Measurements from ENCODE around the gene SLC38A5. TPM values are rescaled to one million over a fixed set of nuclear protein-coding genes. Genes with fewer than 3 reads are reported as not detected.

Gene SLC38A5
- total RNA-seq, 4 donors from 2014 or later: 9.9 to 76.8 (median 40.1) TPM

DNA sequence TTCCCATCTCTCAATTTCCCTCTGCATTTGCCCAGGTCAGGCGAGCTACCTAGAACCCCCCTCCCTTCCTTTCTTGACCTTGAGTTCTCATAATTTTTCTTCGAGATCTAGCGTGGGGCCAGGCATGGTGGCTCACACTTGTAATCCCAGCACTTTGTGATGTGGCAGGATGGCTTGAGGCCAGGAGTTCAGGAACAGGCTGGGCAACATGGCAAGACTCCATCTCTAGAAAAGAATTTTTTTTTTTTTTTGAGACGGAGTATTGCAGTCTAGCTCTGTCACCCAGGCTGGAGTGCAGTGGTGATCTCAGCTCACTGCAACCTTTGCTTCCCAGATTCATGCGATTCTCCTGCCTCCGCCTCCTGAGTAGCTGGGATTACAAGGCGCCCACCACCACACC lies 34.2 kb upstream of the SLC38A5 start:
- H3K27ac ChIP-seq: no peak overlapping the region
- no peaks in the 10 kb centered on the region for H3K36me3 ChIP-seq
- DNase-seq: peak in 1 of 2 donors; percentile 22
- no peaks in the 10 kb centered on the region for H3K27me3 ChIP-seq
- TF ChIP-seq, protein P1, sequence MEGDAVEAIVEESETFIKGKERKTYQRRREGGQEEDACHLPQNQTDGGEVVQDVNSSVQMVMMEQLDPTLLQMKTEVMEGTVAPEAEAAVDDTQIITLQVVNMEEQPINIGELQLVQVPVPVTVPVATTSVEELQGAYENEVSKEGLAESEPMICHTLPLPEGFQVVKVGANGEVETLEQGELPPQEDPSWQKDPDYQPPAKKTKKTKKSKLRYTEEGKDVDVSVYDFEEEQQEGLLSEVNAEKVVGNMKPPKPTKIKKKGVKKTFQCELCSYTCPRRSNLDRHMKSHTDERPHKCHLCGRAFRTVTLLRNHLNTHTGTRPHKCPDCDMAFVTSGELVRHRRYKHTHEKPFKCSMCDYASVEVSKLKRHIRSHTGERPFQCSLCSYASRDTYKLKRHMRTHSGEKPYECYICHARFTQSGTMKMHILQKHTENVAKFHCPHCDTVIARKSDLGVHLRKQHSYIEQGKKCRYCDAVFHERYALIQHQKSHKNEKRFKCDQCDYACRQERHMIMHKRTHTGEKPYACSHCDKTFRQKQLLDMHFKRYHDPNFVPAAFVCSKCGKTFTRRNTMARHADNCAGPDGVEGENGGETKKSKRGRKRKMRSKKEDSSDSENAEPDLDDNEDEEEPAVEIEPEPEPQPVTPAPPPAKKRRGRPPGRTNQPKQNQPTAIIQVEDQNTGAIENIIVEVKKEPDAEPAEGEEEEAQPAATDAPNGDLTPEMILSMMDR (IDR thresholded peaks at IDR 0.05): no peak
- TF ChIP-seq POLR2A (IDR thresholded peaks at IDR 0.05): no peak
- H3K4me3 ChIP-seq (replicated peaks in 1 of 3): no peak overlapping the region
- intact Hi-C loops (cut with DNase I): no loop called here
- H3K9me3 ChIP-seq: no peaks in the 10 kb centered on the region
- 74 to 82% methylated on average over 7 of the region's 7 CpGs for WGBS, 2 donors
- no peaks in the 10 kb centered on the region for H3K4me1 ChIP-seq

DNA sequence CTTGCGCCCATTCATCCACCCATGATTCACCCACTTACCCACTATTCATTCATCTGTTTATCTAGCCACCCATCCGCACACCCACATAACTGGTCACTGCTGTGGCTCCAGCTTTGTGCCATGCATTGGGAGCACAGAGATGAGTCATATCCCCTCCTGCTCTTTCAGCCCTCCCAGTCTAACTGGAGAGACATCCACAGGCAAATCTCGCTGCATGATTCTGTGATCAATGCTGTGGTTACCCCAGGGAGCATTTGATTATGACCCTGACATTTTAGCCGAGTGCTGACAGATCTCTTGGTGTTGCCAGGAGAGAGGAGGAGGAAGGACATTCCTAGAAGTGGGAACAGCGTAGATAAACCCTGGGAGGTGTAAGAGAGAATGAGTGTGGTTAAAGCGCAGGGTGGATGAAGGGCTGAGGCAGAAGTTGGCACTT lies 28.3 kb upstream of the SLC38A5 start:
- no peak for DNase-seq
- H3K36me3 ChIP-seq: no peaks in the 10 kb centered on the region
- no peaks in the 10 kb centered on the region for H3K27me3 ChIP-seq
- intact Hi-C loops (cut with DNase I): no loop called here
- H3K27ac ChIP-seq: no peak overlapping the region
- no peaks in the 10 kb centered on the region for H3K4me1 ChIP-seq
- H3K9me3 ChIP-seq: no peaks in the 10 kb centered on the region
- WGBS, 2 donors: 68 to 69% methylated on average over 6 of the region's 6 CpGs
- TF ChIP-seq, protein P1 (IDR thresholded peaks at IDR 0.05): no peak
- TF ChIP-seq POLR2A (IDR thresholded peaks at IDR 0.05): no peak
- H3K4me3 ChIP-seq (replicated peaks in 1 of 3): no peak overlapping the region

DNA sequence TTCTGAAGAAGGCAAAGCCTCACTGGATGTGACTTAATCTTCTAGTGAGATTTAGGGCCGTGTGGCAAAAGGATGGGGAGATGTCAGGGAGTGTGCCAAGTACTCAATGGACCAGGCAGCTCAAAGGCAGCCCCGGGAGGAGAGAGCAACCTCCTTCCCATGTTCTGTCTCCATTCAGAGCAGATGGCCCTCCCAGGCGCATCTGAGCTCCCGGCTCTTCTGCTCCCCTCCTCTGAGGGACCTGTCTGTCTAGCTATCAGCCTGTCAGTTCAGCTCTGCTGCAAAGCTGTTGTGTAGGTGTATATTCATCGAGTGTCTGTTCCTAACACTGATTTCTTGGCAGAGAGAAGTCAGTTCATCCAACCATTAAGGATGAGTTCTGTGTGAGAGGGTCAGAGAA lies 27.8 kb upstream of the SLC38A5 start:
- Histone ChIP-seq H3K27me3 (no peaks in the 10 kb centered on the region), H3K4me3 (replicated peaks in 1 of 3) (no peak overlapping the region), H3K27ac (no peak overlapping the region), H3K36me3 (no peaks in the 10 kb centered on the region), H3K9me3 (no peaks in the 10 kb centered on the region), H3K4me1 (no peaks in the 10 kb centered on the region)
- 33 to 62% methylated on average over 1 to 4 of the region's 5 CpGs for WGBS, 2 donors
- TF ChIP-seq, protein P1 (IDR thresholded peaks at IDR 0.05): no peak
- no peak for TF ChIP-seq POLR2A (IDR thresholded peaks at IDR 0.05)
- no peak for DNase-seq
- intact Hi-C loops (cut with DNase I): no loop called here

DNA sequence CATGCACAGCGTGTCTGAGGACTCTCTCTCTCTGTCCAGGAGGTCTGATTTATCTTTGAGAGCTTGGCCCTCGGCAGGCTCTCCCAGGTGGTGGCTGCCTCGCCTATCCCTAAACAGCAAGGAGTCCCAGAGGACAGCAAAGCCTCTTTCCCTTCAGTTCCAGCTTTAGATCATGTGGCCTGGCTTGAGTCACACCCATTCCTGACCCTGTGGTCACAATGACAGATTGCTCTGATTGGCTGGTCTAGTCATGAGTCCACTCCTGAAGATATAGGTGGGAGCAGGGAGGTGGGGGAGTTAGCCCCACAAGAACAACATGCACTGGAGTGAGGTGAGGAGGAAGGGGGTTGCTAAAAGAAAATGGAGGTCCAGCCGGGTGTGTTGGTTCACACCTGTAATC lies 26.6 kb upstream of the SLC38A5 start:
- TF ChIP-seq POLR2A (IDR thresholded peaks at IDR 0.05): no peak
- TF ChIP-seq, protein P1 (IDR thresholded peaks at IDR 0.05): no peak
- intact Hi-C loops (cut with DNase I): no loop called here
- 42 to 88% methylated on average over 1 to 4 of the region's 4 CpGs for WGBS, 2 donors
- no peaks in the 10 kb centered on the region for H3K4me1 ChIP-seq
- H3K4me3 ChIP-seq (replicated peaks in 1 of 3): no peak overlapping the region
- no peak for DNase-seq
- no peak overlapping the region for H3K27ac ChIP-seq
- H3K9me3 ChIP-seq: no peaks in the 10 kb centered on the region
- no peaks in the 10 kb centered on the region for H3K36me3 ChIP-seq
- H3K27me3 ChIP-seq: no peaks in the 10 kb centered on the region

DNA sequence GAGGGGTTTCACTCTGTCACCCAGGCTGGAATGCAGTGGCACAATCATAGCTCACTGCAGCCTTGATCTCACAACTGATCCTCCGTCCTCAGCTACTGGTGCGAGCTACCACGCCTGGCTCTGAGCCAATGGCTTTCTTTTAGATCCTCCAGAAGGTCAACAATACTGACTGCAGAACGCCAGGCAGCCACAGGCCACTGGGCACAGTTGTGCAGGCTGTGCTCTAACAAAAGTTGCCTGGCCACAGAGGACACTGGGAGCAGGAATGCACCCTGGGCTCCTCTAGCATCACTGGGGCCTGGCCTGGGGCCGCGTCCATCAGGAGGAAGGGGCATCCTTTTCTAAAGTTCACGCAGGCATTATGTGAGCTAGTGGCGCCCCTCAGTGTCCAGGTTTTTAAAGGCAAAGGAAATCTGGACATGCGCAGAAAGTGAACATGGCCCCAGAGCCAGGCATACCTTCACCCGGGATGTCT lies 23.9 kb upstream of the SLC38A5 start:
- TF ChIP-seq, protein P1 (IDR thresholded peaks at IDR 0.05): peak in 3 of 6 experiments; percentile 19 to 34 (median 32)
- TF ChIP-seq POLR2A (IDR thresholded peaks at IDR 0.05): no peak
- WGBS, 2 donors: 9 to 21% methylated on average over 5 to 6 of the region's 10 CpGs
- no peak overlapping the region for H3K27ac ChIP-seq
- no peaks in the 10 kb centered on the region for H3K9me3 ChIP-seq
- intact Hi-C loops (cut with DNase I): no loop called here
- H3K36me3 ChIP-seq: no peaks in the 10 kb centered on the region
- H3K4me1 ChIP-seq: no peaks in the 10 kb centered on the region
- H3K27me3 ChIP-seq: no peaks in the 10 kb centered on the region
- H3K4me3 ChIP-seq (replicated peaks in 1 of 3): no peak overlapping the region
- peak; percentile 61 to 72 for DNase-seq
